ENCODE data around the gene TTYH1.

DNA sequence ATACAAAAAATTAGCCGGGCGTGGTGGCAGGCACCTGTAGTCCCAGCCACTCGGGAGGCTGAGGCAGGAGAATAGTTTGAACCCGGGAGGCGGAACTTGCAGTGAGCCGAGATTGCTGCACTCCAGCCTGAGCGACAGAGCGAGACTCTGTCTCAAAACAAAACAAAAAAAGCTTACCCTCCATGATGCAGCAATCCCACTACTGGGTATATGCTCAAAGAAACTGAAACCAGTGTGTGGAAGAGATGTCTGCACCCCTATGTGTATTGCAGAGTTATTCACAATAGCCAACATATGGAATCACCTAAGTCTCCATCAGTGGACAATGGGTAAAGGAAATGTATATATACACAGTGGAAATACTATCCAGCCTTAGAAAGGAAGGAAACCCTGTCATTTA lies 19.6 kb upstream of the TTYH1 start:
- TF ChIP-seq RFX5 (IDR thresholded peaks at IDR 0.05; ENCODE audit: low read length) = no peak
- TF ChIP-seq TAF1 (IDR thresholded peaks at IDR 0.05; ENCODE audit: borderline replicate concordance, low read depth, low read length) = no peak
- TF ChIP-seq, protein P1, sequence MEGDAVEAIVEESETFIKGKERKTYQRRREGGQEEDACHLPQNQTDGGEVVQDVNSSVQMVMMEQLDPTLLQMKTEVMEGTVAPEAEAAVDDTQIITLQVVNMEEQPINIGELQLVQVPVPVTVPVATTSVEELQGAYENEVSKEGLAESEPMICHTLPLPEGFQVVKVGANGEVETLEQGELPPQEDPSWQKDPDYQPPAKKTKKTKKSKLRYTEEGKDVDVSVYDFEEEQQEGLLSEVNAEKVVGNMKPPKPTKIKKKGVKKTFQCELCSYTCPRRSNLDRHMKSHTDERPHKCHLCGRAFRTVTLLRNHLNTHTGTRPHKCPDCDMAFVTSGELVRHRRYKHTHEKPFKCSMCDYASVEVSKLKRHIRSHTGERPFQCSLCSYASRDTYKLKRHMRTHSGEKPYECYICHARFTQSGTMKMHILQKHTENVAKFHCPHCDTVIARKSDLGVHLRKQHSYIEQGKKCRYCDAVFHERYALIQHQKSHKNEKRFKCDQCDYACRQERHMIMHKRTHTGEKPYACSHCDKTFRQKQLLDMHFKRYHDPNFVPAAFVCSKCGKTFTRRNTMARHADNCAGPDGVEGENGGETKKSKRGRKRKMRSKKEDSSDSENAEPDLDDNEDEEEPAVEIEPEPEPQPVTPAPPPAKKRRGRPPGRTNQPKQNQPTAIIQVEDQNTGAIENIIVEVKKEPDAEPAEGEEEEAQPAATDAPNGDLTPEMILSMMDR (IDR thresholded peaks at IDR 0.05) = no peak
- TF ChIP-seq, protein P2, sequence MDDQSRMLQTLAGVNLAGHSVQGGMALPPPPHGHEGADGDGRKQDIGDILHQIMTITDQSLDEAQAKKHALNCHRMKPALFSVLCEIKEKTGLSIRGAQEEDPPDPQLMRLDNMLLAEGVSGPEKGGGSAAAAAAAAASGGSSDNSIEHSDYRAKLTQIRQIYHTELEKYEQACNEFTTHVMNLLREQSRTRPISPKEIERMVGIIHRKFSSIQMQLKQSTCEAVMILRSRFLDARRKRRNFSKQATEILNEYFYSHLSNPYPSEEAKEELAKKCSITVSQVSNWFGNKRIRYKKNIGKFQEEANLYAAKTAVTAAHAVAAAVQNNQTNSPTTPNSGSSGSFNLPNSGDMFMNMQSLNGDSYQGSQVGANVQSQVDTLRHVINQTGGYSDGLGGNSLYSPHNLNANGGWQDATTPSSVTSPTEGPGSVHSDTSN (IDR thresholded peaks at IDR 0.05) = no peak

Data from SK-N-SH (cell line).